K562 (cell line): ENCODE measurements around the gene PMM1. TPM values are rescaled to one million over a fixed set of nuclear protein-coding genes. Genes with fewer than 3 reads are reported as not detected.
A peak's percentile ranks its signal among the peaks of the same experiment; 100 is the strongest.

Experiments
- CCAR2 ChIP-seq: fragments of 200-400 bp; formaldehyde crosslinking; IDR thresholded peaks from 2 replicates; pipeline ENCODE4 v1.6.1; 2017; ENCODE audit warnings: mild to moderate bottlenecking, low read depth, low read length
- CTBP1 ChIP-seq: fragments of 450-650 bp; IDR thresholded peaks from 2 replicates; pipeline ENCODE4 v1.6.1; 2016; ENCODE audit warnings: borderline replicate concordance
- CXXC5 ChIP-seq: fragments of 250-450 bp; sonication (Bioruptor Pico); IDR thresholded peaks from 2 replicates; pipeline ENCODE4 v1.8.0; 2022; ENCODE audit warnings: inconsistent platforms, mild to moderate bottlenecking, moderate library complexity
- FIP1L1 ChIP-seq: fragments of 200-400 bp; formaldehyde crosslinking; IDR thresholded peaks from 2 replicates; pipeline ENCODE4 v1.6.1; 2018; ENCODE audit warnings: mild to moderate bottlenecking, low read depth, low read length; ENCODE audit not compliant: poor library complexity, severe bottlenecking
- FOXK2 ChIP-seq, 2 experiments: fragments of 450-650 bp; IDR thresholded peaks in 1 of 2; conservative IDR thresholded peaks in 1 of 2; 2 replicates each; pipeline ENCODE4 v1.6.1; 2016; ENCODE audit warnings: low read depth in 2 of 2, mild to moderate bottlenecking in 1 of 2
- MECOM ChIP-seq: fragments of 250-450 bp; sonication (Bioruptor Pico); IDR thresholded peaks from 2 replicates; pipeline ENCODE4 v1.8.0; 2022; ENCODE audit warnings: inconsistent platforms
- MTA3 ChIP-seq: fragments of 450-650 bp; formaldehyde crosslinking; IDR thresholded peaks from 2 replicates; pipeline ENCODE4 v1.6.1; 2017; ENCODE audit warnings: mild to moderate bottlenecking, borderline replicate concordance
- NCOR1 ChIP-seq: fragments of 450-650 bp; IDR thresholded peaks from 2 replicates; pipeline ENCODE4 v1.6.1; 2016; ENCODE audit warnings: mild to moderate bottlenecking, moderate library complexity
- NFE2L1 ChIP-seq: fragments of 450-650 bp; IDR thresholded peaks from 2 replicates; pipeline ENCODE4 v1.6.1; 2016; ENCODE audit warnings: missing genetic modification characterization, low read depth, mild to moderate bottlenecking, missing compliant biosample characterization, moderate library complexity, borderline replicate concordance
- RBM39 ChIP-seq: fragments of 200-400 bp; formaldehyde crosslinking; optimal IDR thresholded peaks from 2 replicates; pipeline ENCODE3; 2018; ENCODE audit warnings: low read depth, low read length
- RCOR1 ChIP-seq, 2 experiments: IDR thresholded peaks; 2 replicates each; pipeline ENCODE4 v1.6.1; 2012; ENCODE audit warnings: low read depth in 2 of 2, low read length in 2 of 2, borderline replicate concordance in 1 of 2, improper control_type of control experiment in 1 of 2
- SAP30 ChIP-seq: fragments of 200-600 bp; sonication (generic); IDR thresholded peaks from 2 replicates; pipeline ENCODE4 v1.6.1; 2012; ENCODE audit warnings: borderline replicate concordance, low read depth, mild to moderate bottlenecking, moderate library complexity, low read length, control low read depth, inconsistent platforms; ENCODE audit not compliant: insufficient read depth, poor library complexity, severe bottlenecking
- ZFX ChIP-seq: sonication (generic); formaldehyde crosslinking; IDR thresholded peaks from 2 replicates; pipeline ENCODE4 v1.8.0; 2022; ENCODE audit warnings: mild to moderate bottlenecking, missing genetic modification reagents, moderate library complexity
- ZNF766 ChIP-seq: fragments of 200-800 bp; sonication (Bioruptor generic); conservative IDR thresholded peaks from 2 replicates; pipeline ENCODE4 v1.6.1; 2016; ENCODE audit warnings: missing genetic modification characterization, missing compliant biosample characterization
- polyA plus RNA-seq, 8 experiments: library from polyadenylated mRNA; depleted of rRNA in 4 of 8; stranded (reverse) in 5 of 8; unstranded in 3 of 8; fragments of >200 nt; fragmentation: Nextera tagmentation in 2 of 8; fragmentation: Illumina TruSeq in 1 of 8; extraction: Ambion mirVana in 2 of 8; extraction: Trizol in 1 of 8; gene quantifications; 2 replicates each; pipeline versions ENCODE4 v1.2.1 to v1.2.3, GENCODE V29; 2011 to 2014; ENCODE audit warnings: inconsistent platforms in 1 of 8, missing spikeins in 1 of 8
- total RNA-seq, 7 experiments: library from RNA; depleted of rRNA in 6 of 7; stranded (reverse); fragments of >200 nt in 6 of 7; fragmentation: Illumina TruSeq in 2 of 7; extraction: Trizol in 2 of 7; gene quantifications; 2 replicates each; pipeline versions ENCODE4 v1.2.1 to v1.2.3, GENCODE V29; 2011 to 2021; ENCODE audit warnings: low replicate concordance in 1 of 7
- TF ChIP-seq, protein P1 (sequence below): IDR thresholded peaks from 2 replicates; pipeline ENCODE4 v1.6.1; 2011; ENCODE audit warnings: borderline replicate concordance, low read depth, mild to moderate bottlenecking, moderate library complexity, low read length; ENCODE audit not compliant: insufficient read depth, poor library complexity, severe bottlenecking
- TF ChIP-seq, protein P2 (sequence below): fragments of 450-650 bp; IDR thresholded peaks from 2 replicates; pipeline ENCODE4 v1.6.1; 2014; ENCODE audit warnings: low read depth, mild to moderate bottlenecking, moderate library complexity, borderline replicate concordance
- TF ChIP-seq, protein P3 (sequence below): fragments of 250-450 bp; sonication (Bioruptor Pico); IDR thresholded peaks from 2 replicates; pipeline ENCODE4 v1.4.0; 2020

PMM1 gene
- total and polyA plus RNA-seq, 9 of the 15 experiments (the other 6 are each of a cell fraction or from before 2014, with no cell fraction given): 10.2 to 31.7 (median 20.3) TPM

DNA sequence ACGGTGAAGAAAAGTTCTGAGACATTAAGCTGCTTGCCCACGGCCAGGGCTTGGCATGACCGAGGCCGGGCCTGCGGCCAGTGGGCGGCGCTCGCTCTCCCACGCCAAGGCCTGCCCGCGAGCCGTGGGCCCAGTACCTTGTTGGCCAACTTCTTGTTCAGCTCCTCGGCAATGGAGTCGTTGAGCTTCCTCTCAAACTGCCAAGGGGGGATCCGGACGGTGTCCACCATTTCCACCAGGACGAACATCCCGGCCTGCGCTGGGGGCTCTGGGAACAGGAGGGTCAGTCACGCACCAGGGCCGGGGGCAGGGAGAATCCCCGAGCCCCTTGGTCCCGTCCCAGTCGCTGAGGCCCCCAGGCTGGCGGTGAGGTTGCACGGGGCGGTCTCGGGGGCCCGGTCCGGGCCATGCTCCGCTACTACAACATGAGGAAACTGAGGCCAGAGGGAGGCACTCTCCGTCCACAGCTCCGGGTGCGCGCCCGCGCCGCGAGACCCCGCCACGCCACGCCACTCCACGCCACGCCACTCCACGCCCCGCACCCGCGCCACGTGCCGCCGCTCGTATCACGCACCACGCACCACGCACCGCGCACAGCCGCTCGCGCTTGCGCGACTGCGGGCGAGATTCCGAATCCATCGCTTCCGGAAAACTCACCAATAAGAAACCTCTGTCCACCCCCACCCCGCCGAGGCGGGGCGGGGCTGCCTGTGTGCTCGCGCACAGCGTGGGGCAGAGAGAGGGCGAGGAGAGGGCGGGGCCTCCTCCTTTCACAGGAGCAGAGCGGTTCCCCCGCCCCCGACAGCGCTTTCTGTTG, 45.6 kb downstream of the PMM1 start, which contains the start of gene POLR3H (continued):
- TF ChIP-seq, protein P1, sequence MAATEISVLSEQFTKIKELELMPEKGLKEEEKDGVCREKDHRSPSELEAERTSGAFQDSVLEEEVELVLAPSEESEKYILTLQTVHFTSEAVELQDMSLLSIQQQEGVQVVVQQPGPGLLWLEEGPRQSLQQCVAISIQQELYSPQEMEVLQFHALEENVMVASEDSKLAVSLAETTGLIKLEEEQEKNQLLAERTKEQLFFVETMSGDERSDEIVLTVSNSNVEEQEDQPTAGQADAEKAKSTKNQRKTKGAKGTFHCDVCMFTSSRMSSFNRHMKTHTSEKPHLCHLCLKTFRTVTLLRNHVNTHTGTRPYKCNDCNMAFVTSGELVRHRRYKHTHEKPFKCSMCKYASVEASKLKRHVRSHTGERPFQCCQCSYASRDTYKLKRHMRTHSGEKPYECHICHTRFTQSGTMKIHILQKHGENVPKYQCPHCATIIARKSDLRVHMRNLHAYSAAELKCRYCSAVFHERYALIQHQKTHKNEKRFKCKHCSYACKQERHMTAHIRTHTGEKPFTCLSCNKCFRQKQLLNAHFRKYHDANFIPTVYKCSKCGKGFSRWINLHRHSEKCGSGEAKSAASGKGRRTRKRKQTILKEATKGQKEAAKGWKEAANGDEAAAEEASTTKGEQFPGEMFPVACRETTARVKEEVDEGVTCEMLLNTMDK: peak; percentile 17
- no peak for TF ChIP-seq NFE2L1 (tag)
- no peak for TF ChIP-seq FOXK2 (conservative IDR thresholded peaks at IDR 0.05 in 1 of 2, IDR thresholded peaks at IDR 0.05 in 1 of 2; ENCODE audit: low read depth in 2 of 2)
- TF ChIP-seq, protein P2, sequence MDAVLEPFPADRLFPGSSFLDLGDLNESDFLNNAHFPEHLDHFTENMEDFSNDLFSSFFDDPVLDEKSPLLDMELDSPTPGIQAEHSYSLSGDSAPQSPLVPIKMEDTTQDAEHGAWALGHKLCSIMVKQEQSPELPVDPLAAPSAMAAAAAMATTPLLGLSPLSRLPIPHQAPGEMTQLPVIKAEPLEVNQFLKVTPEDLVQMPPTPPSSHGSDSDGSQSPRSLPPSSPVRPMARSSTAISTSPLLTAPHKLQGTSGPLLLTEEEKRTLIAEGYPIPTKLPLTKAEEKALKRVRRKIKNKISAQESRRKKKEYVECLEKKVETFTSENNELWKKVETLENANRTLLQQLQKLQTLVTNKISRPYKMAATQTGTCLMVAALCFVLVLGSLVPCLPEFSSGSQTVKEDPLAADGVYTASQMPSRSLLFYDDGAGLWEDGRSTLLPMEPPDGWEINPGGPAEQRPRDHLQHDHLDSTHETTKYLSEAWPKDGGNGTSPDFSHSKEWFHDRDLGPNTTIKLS: peak; percentile 50; the same call in 1 of the 2 replicates
- peak; percentile 93 for TF ChIP-seq ZNF766 (CRISPR knock-in tag)
- TF ChIP-seq FIP1L1: peak; percentile 25
- peak; percentile 82 for TF ChIP-seq SAP30
- no peak for TF ChIP-seq RCOR1 (IDR thresholded peaks at IDR 0.05; ENCODE audit: borderline replicate concordance in 1 of 2, low read depth in 2 of 2, low read length in 2 of 2)
- peak; percentile 76 for TF ChIP-seq CXXC5 (CRISPR knock-in tag)
- TF ChIP-seq CCAR2: no peak
- no peak for TF ChIP-seq NCOR1
- TF ChIP-seq ZFX (CRISPR knock-in tag): peak; percentile 76
- TF ChIP-seq CTBP1: peak; percentile 38; the same call in 1 of the 2 replicates
- no peak for TF ChIP-seq MECOM (CRISPR knock-in tag)
- peak; percentile 74; the same call in 1 of the 2 replicates for TF ChIP-seq MTA3
- TF ChIP-seq, protein P3, sequence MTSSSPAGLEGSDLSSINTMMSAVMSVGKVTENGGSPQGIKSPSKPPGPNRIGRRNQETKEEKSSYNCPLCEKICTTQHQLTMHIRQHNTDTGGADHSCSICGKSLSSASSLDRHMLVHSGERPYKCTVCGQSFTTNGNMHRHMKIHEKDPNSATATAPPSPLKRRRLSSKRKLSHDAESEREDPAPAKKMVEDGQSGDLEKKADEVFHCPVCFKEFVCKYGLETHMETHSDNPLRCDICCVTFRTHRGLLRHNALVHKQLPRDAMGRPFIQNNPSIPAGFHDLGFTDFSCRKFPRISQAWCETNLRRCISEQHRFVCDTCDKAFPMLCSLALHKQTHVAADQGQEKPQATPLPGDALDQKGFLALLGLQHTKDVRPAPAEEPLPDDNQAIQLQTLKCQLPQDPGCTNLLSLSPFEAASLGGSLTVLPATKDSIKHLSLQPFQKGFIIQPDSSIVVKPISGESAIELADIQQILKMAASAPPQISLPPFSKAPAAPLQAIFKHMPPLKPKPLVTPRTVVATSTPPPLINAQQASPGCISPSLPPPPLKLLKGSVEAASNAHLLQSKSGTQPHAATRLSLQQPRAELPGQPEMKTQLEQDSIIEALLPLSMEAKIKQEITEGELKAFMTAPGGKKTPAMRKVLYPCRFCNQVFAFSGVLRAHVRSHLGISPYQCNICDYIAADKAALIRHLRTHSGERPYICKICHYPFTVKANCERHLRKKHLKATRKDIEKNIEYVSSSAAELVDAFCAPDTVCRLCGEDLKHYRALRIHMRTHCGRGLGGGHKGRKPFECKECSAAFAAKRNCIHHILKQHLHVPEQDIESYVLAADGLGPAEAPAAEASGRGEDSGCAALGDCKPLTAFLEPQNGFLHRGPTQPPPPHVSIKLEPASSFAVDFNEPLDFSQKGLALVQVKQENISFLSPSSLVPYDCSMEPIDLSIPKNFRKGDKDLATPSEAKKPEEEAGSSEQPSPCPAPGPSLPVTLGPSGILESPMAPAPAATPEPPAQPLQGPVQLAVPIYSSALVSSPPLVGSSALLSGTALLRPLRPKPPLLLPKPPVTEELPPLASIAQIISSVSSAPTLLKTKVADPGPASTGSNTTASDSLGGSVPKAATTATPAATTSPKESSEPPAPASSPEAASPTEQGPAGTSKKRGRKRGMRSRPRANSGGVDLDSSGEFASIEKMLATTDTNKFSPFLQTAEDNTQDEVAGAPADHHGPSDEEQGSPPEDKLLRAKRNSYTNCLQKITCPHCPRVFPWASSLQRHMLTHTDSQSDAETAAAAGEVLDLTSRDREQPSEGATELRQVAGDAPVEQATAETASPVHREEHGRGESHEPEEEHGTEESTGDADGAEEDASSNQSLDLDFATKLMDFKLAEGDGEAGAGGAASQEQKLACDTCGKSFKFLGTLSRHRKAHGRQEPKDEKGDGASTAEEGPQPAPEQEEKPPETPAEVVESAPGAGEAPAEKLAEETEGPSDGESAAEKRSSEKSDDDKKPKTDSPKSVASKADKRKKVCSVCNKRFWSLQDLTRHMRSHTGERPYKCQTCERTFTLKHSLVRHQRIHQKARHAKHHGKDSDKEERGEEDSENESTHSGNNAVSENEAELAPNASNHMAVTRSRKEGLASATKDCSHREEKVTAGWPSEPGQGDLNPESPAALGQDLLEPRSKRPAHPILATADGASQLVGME (CRISPR knock-in tag): no peak
- TF ChIP-seq RBM39: no peak
